Measurements from ENCODE around the gene DNMT3A.

DNA sequence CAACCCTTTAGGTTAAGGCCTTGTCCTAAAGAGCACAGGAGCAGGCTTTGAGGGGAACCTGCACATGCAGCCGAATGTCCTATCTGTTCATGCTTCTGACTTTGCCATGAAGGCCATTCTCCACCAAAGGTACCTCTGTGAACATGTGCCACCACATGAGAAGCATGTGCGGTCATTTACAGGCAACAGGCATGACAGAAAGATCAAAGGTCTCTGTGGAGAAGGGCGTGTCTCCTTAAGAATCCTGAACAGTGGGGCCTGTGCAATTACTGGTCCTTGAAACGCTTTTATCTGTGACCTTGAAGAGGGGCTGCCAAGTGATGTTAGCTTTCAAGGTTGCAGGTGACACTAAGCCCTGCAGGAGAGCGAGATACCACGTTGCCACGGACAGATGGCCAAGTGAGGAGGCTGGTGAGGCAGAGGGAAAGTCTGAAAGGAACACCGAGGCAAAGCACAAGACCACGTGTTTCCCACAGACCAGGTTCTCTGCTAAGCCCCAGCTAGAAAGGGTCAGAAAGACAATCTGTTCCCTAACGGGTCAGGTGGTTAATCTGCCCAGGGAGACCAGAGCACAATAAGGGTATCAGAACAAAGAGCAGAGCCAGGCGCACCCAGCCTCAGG is 153.9 kb downstream of the DNMT3A start:
- TF ChIP-seq EZH2 (IDR thresholded peaks at IDR 0.05; ENCODE audit: insufficient read depth, poor library complexity, severe bottlenecking) (no peak), EZH2phosphoT487 (IDR thresholded peaks at IDR 0.05; ENCODE audit: insufficient read depth, low read depth) (no peak)
